ENCODE results near the gene ADAT3. TPM values are rescaled to one million over a fixed set of nuclear protein-coding genes. Genes with fewer than 3 reads are reported as not detected.

Gene ADAT3
- polyA plus RNA-seq, 1 of the 3 experiments (the other 2 are of a cell fraction) = 2.8 TPM

GRCh38 chr19:1949304-1950101, 44.3 kb downstream of the ADAT3 start (continued):
- TF ChIP-seq REST (IDR thresholded peaks at IDR 0.05; ENCODE audit: low read depth, low read length) (no peak), ZBTB33 (IDR thresholded peaks at IDR 0.05; ENCODE audit: borderline replicate concordance, low read depth) (no peak), YY1 (IDR thresholded peaks at IDR 0.05; ENCODE audit: low read depth) (no peak)

- H3K79me2 ChIP-seq (ENCODE audit: insufficient read depth) = peaks cover 99% of the 10 kb centered on the region
- no peaks in the 10 kb centered on the region for H3K4me1 ChIP-seq (ENCODE audit: control insufficient read depth in 1 of 2, insufficient read depth in 2 of 2, low read depth in 1 of 2, low read length in 1 of 2)
- H3K27me3 ChIP-seq (ENCODE audit: insufficient read depth) = no peaks in the 10 kb centered on the region
- ChIA-PET POLR2A (no interaction called here), CTCF (interaction anchor here (1.5 kb wide), 1 partner anchor 26 kb away, joined by 3 read pairs; no protein-coding TSS in a partner anchor)
- no peak for DNase-seq
- no peak overlapping the region for H3K4me3 ChIP-seq (ENCODE audit: low read depth in 2 of 2, low read length in 1 of 2)
- no peaks in the 10 kb centered on the region for H3K9me2 ChIP-seq
- WGBS (ENCODE audit: low lambda C conversion rate) = 100% methylated on average over 2 of the region's 16 CpGs
- no peak for TF ChIP-seq MAX (IDR thresholded peaks at IDR 0.05; ENCODE audit: low read depth)
- TF ChIP-seq YY1 (IDR thresholded peaks at IDR 0.05; ENCODE audit: low read depth) = no peak
- no peak for TF ChIP-seq FOSL2 (IDR thresholded peaks at IDR 0.05; ENCODE audit: borderline replicate concordance, low read depth)
- TF ChIP-seq RAD21 (IDR thresholded peaks at IDR 0.05; ENCODE audit: low read length) = no peak
- no peak for TF ChIP-seq CTCF (IDR thresholded peaks at IDR 0.05)
- no peaks in the 10 kb centered on the region for H3F3A ChIP-seq (replicated peaks; ENCODE audit: insufficient read depth)
- no peaks in the 10 kb centered on the region for H3K9me3 ChIP-seq
- peaks cover 73% of the 10 kb centered on the region for H4K20me1 ChIP-seq (ENCODE audit: insufficient read depth)
- H3K9ac ChIP-seq = no peak overlapping the region
- no peak overlapping the region for H3K27ac ChIP-seq (ENCODE audit: low read depth in 2 of 2, low read length in 1 of 2)
- H3K36me3 ChIP-seq (replicated peaks in 1 of 2; ENCODE audit: control insufficient read depth in 1 of 2, insufficient read depth in 2 of 2, low read length in 1 of 2) = peaks cover 0 to 6% of the 10 kb centered on the region in 2 experiments
- no peak overlapping the region for H3K4me2 ChIP-seq
- H2AFZ ChIP-seq (ENCODE audit: low read depth) = no peak overlapping the region
Measured at GRCh38 chr19:1950640-1951039, 45.4 kb downstream of the ADAT3 start.
